GM12891 (cell line): Measurements from ENCODE around the gene FNDC3B.

Source experiments
- DNase-seq: peaks from one replicate; pipeline ENCODE4 v3.0.0; 2011; ENCODE audit warnings: low spot score; ENCODE audit not compliant: insufficient read length
- FAIRE-seq: peaks from 2 replicates; lab custom pipeline; 2011; peaks lifted over from hg19 to GRCh38; lab: Jason Lieb, UNC
- PAX5 ChIP-seq: IDR thresholded peaks from 2 replicates; pipeline ENCODE4 v1.6.1; 2011; ENCODE audit warnings: low read length, moderate library complexity, mild to moderate bottlenecking; ENCODE audit not compliant: insufficient read depth, severe bottlenecking
- POLR2A ChIP-seq: IDR thresholded peaks from 2 replicates; pipeline ENCODE4 v1.6.1; 2011; ENCODE audit warnings: low read depth, low read length, control low read depth
- POLR2AphosphoS5 ChIP-seq: IDR thresholded peaks from 2 replicates; pipeline ENCODE4 v1.6.1; 2011; ENCODE audit warnings: low read depth, low read length, control low read depth
- POU2F2 ChIP-seq: IDR thresholded peaks from 2 replicates; pipeline ENCODE4 v1.6.1; 2011; ENCODE audit warnings: low read depth, mild to moderate bottlenecking, control low read depth, low read length, moderate library complexity
- SPI1 ChIP-seq: IDR thresholded peaks from 2 replicates; pipeline ENCODE4 v1.6.1; 2011; ENCODE audit warnings: low read depth, low read length, control low read depth
- TAF1 ChIP-seq: IDR thresholded peaks from 2 replicates; pipeline ENCODE4 v1.6.1; 2011; ENCODE audit warnings: low read depth, low read length, control low read depth

The FNDC3B gene

DNA sequence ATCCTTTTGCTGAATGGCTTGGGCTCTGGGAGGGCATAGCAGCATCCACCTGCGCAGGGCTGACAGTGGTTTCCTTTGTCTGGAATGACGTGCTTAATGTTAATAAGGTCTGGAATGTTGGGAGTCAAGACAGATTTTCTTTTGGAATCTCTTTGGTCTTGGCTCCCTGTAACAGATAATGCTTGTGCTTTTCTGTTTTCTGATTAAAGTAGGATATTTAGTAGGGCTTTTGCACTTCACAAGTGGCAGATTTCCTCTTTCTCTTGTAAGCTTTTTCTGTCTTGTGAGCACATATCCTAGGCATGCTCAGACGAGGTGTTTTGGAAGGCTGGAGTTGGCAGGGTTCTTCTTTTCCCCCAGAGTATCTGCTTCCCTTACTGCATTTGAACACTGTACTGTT lies 219.2 kb downstream of the FNDC3B start:
- no peak for FAIRE-seq
- DNase-seq, result no peak
- no peak for TF ChIP-seq POLR2AphosphoS5
- TF ChIP-seq TAF1, result no peak
- TF ChIP-seq PAX5, result no peak
- no peak for TF ChIP-seq POU2F2
- TF ChIP-seq SPI1, result no peak
- no peak for TF ChIP-seq POLR2A

DNA sequence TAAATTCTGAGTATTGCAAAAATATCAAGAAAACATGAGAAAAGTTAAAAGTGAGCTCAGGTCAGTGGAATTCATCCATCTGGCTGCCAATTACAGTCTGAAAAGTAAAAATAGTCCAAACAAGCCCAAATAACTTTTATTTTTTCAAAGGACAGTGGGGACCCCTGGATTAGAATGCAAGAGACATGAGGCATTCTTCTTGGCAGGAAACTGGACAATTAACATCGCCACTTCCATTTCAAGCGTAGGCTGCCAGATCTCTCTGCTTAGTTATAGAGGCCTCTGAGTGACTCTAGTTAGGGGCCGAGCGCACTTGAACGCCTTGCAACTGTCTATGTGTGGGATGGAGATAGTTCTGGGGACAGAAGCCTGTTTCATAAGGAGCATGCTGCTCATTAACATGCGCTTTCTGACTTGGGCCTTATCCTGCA lies 219.7 kb downstream of the FNDC3B start:
- TF ChIP-seq SPI1 (no peak), POLR2A (no peak), PAX5 (no peak), TAF1 (no peak), POLR2AphosphoS5 (no peak), POU2F2 (no peak)
- no peak for DNase-seq
- no peak for FAIRE-seq

DNA sequence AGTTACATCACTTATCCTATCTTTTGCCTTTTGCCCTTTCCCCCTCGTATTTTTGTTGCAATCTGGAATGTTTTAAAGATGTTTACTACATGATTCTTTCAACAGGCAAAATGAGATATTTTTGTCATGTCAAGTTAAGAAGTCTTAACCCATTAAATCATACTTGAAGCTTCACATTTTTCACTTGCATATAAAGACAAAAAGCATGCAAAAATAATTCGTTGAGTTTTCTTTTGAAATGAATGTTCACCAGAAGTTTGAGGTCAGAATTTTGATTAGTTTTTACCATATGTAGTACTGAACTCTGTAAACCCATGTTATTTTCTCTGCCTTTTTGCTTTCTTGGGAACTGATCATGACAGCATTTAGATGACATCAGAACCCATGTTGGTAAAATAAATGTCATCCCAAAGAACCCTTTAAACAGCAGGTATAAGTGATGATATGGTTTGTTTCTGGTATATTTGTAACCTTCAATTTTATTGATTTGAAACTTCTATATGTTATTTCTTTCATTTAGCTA lies 220.4 kb downstream of the FNDC3B start:
- FAIRE-seq, result no peak
- no peak for TF ChIP-seq PAX5
- no peak for TF ChIP-seq POLR2A
- no peak for TF ChIP-seq POLR2AphosphoS5
- TF ChIP-seq TAF1, result no peak
- TF ChIP-seq SPI1, result no peak
- TF ChIP-seq POU2F2, result no peak
- no peak for DNase-seq

DNA sequence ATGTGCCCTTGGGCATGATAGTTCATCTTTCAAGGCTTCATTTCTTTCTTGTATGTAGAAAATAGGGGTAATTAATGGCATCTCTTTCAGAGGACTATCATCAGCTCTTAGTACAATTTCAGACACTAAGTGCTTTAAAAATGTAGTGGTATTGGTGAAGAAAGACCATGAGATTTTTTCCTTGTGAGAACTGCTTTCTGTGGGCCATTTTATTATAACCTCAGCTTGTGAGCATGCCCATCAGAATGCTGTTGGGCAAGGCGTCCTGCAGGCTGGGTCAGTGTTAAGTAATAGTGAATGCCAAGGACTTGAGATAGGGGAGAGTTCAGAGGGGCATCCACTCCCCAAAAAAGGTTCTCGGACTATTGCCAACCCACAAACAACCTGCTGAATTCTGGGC lies 221.0 kb downstream of the FNDC3B start:
- DNase-seq (no peak), FAIRE-seq (no peak)
- TF ChIP-seq POLR2A (no peak), PAX5 (no peak), POU2F2 (no peak), POLR2AphosphoS5 (no peak), TAF1 (no peak), SPI1 (no peak)

DNA sequence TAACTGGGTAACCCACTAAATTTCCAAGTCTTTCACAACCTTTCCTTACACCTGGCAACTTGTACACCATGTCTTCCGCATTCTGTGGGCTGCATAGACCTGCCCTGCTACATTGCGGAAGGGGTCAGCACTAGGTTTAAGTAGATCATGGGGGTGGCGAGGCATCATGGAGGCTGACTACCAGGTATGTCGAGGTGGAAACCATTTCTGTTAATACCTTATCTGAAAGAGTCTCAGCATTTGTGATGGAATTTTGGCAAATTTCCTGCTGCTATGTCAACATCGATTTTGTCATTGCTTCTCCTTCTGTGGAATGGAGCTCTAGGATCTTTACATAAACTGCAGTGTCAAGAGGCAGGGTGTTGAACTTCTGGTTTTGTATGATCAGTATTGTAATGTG lies 221.7 kb downstream of the FNDC3B start:
- TF ChIP-seq POLR2A (no peak), POLR2AphosphoS5 (no peak), SPI1 (no peak), TAF1 (no peak), PAX5 (no peak), POU2F2 (no peak)
- FAIRE-seq (no peak), DNase-seq (no peak)

DNA sequence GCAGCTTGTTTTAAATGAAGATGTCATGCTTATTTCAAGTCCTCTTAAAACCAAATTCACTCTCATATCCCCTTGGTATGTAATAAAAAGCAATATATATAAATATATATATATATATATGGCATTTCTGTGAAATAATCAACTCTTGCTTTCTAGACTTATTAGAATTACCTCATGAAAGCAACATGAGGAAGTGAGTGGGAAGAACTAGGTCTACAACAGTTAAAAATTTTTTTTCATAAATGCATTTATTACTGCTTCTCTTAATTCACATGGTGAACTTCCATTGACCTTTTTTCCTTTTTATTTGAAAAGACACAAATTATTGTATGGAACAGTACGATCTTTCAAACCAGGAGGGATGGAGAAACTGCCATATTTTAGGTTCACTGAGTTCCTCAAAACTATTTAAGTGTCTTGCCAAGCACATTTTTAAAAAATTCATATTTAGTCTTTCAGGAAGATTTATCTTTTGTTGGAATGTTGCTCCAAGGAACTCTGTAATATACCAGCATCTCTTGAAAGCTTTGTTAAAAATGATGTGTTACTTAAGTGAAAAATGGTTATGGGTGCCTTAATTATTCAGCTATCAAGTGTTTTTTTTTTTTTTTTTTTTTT lies 223.7 kb downstream of the FNDC3B start:
- no peak for TF ChIP-seq SPI1
- TF ChIP-seq POU2F2, result no peak
- FAIRE-seq (no peak), DNase-seq (no peak)

DNA sequence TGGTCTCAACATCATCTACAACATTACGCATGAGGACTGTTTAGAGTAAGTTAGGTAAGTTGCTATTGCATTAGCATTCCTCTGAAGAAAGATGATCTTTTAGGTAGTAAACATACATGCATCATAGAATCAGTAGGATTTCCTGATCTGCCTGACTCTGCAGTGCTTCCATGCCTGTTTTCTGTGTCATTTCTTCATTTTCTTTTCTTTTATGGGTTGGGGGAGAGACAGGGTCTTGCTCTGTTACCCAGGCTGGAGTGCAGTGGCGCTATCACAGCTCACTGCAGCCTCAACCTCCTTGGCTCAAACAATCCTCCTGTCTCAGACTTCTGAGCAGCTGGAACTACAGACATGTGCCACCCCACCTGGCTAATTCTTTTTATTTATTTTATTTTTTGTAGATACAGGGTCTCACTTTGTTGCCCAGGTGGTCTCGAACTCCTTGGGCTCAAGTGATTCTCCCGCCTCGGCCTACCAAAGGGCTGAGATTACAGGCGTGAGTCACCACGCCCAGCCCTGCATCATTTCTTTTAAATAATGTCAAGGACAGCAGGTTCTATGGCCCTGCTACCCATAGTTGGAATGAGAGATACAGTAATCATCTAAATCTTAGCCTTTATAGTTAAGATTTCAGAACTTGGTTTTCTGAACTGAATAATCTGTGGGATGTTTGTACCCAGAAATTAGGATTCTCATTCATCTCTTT lies 224.6 kb downstream of the FNDC3B start:
- FAIRE-seq (no peak), DNase-seq (no peak)
- no peak for TF ChIP-seq SPI1
- TF ChIP-seq POLR2A, result no peak
- TF ChIP-seq POLR2AphosphoS5, result no peak
- TF ChIP-seq PAX5, result no peak
- TF ChIP-seq POU2F2, result no peak
- TF ChIP-seq TAF1, result no peak

DNA sequence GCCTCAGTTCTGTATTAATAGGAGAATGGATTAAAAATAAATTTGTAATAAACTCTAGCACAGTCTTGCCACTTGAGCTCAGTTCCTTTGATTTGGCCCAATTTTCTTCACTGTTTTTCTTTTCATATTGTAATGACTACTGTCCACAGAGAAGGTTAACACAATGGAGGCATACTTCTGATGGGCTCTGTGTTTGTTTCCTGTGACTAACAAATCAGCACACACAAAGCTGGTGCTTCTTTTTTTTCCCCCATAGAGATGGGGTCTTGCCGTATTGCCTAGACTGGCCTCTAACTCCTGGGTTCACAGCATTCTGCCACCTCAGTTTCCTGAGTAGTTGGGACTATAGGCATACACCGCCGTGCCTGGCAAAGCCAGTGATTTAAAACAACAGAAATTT lies 226.7 kb downstream of the FNDC3B start:
- no peak for TF ChIP-seq TAF1
- no peak for TF ChIP-seq PAX5
- no peak for TF ChIP-seq SPI1
- no peak for TF ChIP-seq POLR2A
- TF ChIP-seq POLR2AphosphoS5, result no peak
- TF ChIP-seq POU2F2, result no peak
- FAIRE-seq, result no peak
- DNase-seq, result no peak

DNA sequence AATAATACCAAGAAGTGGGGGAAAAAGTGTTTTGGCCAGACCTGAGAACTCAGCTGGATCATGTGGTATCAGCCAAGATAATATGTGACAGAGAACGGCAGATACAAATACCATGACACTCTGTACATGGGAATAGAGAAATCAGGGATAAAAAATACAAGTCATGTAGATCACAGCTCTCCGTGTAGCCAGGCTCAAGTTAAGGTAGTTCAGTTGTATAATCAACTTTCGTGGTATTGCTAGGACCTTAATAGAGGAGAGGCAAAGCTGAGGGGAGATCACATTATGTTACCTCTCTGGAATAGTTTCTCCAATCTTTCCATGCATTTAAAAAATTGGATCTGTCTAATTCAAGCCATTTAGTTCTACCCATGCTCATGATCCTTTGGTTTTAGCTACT lies 229.0 kb downstream of the FNDC3B start:
- DNase-seq (no peak), FAIRE-seq (no peak)
- TF ChIP-seq POLR2A, result no peak
- TF ChIP-seq POLR2AphosphoS5, result no peak
- TF ChIP-seq TAF1, result no peak
- TF ChIP-seq POU2F2, result no peak
- TF ChIP-seq PAX5, result no peak
- TF ChIP-seq SPI1, result no peak

DNA sequence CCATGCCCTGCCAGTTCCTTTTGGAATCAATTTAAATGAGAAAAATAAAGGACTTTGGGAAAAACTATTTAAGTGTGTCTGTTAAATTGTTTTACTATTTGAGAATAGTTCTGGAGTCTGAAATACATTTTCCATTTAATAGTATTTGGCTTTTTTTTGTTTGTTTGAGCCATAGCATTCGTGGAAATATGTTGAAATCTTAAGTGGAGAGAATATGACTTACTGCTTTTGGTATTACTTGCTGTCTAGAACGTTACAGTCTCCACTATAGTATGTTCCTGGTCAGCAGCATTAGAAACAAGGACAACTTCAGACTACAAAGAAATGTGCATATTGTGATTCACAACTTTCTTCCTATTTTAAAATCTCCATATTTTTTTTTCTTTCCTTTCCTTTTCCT lies 229.5 kb downstream of the FNDC3B start:
- no peak for TF ChIP-seq TAF1
- no peak for TF ChIP-seq POU2F2
- no peak for TF ChIP-seq SPI1
- no peak for TF ChIP-seq POLR2A
- TF ChIP-seq PAX5, result no peak
- TF ChIP-seq POLR2AphosphoS5, result no peak
- no peak for FAIRE-seq
- DNase-seq, result no peak
